Fibroblast of lung (primary cell): ENCODE data around the gene SF3B1.

Experiments
- CTCF ChIP-seq, 2 donors: IDR thresholded peaks in 1 of 2; conservative IDR thresholded peaks in 1 of 2; 1 replicate in 1 of 2; 2 replicates in 1 of 2; pipeline ENCODE4 v1.5.1; 2011 to 2012; ENCODE audit warnings: low read length in 2 of 2, control low read depth in 1 of 2, inconsistent platforms in 1 of 2, low read depth in 1 of 2, mild to moderate bottlenecking in 1 of 2
- EZH2 ChIP-seq: IDR thresholded peaks from 2 replicates; pipeline ENCODE4 v1.5.1; 2012; ENCODE audit warnings: low read length, control low read depth, mild to moderate bottlenecking; ENCODE audit errors: missing control alignments

- TF ChIP-seq CTCF (conservative IDR thresholded peaks at IDR 0.05 in 1 of 2, IDR thresholded peaks at IDR 0.05 in 1 of 2; ENCODE audit: low read depth in 1 of 2, low read length in 2 of 2) (no peak), EZH2 (no peak)
Measured at GRCh38 chr2:197386242-197386641, 48.6 kb downstream of the SF3B1 start.
